ENCODE data around the gene AUTS2.

AUTS2 gene

GRCh38 chr7:69906283-69906995, 308.2 kb downstream of the AUTS2 start:
- peak; percentile 18 to 55 (median 23) for DNase-seq

- peak in 1 of 3 experiments; percentile 58 for DNase-seq
Observed at GRCh38 chr7:69907720-69908119, 309.4 kb downstream of the AUTS2 start.

GRCh38 chr7:69908454-69908853, 310.2 kb downstream of the AUTS2 start:
- DNase-seq, result peak; percentile 52 to 98 (median 84)

GRCh38 chr7:69910150-69910549, 311.9 kb downstream of the AUTS2 start:
- DNase-seq, result no peak

- DNase-seq, result no peak
Observed at GRCh38 chr7:69911337-69911736, 313.1 kb downstream of the AUTS2 start.

GRCh38 chr7:69912141-69912540, 313.9 kb downstream of the AUTS2 start:
- no peak for DNase-seq

- no peak for DNase-seq
Observed at GRCh38 chr7:69912846-69913245, 314.6 kb downstream of the AUTS2 start.

- DNase-seq, result no peak
Observed at GRCh38 chr7:69919426-69920111, 321.3 kb downstream of the AUTS2 start.

- no peak for DNase-seq
Observed at GRCh38 chr7:69920797-69921196, 322.5 kb downstream of the AUTS2 start.

GRCh38 chr7:69922026-69922803, 323.9 kb downstream of the AUTS2 start:
- DNase-seq, result no peak

GRCh38 chr7:69927461-69927860, 329.2 kb downstream of the AUTS2 start:
- no peak for DNase-seq

- DNase-seq, result no peak
Observed at GRCh38 chr7:69928621-69929020, 330.3 kb downstream of the AUTS2 start.

GRCh38 chr7:69929622-69930021, 331.3 kb downstream of the AUTS2 start:
- no peak for DNase-seq

GRCh38 chr7:69932034-69932628, 333.9 kb downstream of the AUTS2 start:
- DNase-seq, result peak; percentile 58 to 86 (median 63)

- DNase-seq, result peak; percentile 88 to 98 (median 93)
Observed at GRCh38 chr7:69934144-69934903, 336.0 kb downstream of the AUTS2 start.

- peak in 1 of 3 experiments; percentile 51 for DNase-seq
Observed at GRCh38 chr7:69935107-69935506, 336.8 kb downstream of the AUTS2 start.

GRCh38 chr7:69937097-69937496, 338.8 kb downstream of the AUTS2 start:
- DNase-seq, result peak in 1 of 3 experiments; percentile 12

GRCh38 chr7:69939317-69939716, 341.0 kb downstream of the AUTS2 start:
- DNase-seq, result no peak

GRCh38 chr7:69941077-69941651, 342.9 kb downstream of the AUTS2 start:
- DNase-seq, result peak in 2 of 3 experiments; percentile 11 to 39

GRCh38 chr7:69942573-69942972, 344.3 kb downstream of the AUTS2 start:
- peak in 1 of 3 experiments; percentile 22 for DNase-seq

GRCh38 chr7:69946901-69947300, 348.6 kb downstream of the AUTS2 start:
- DNase-seq, result no peak

- peak in 1 of 3 experiments; percentile 32 for DNase-seq
Observed at GRCh38 chr7:69947998-69948397, 349.7 kb downstream of the AUTS2 start.
